ENCODE results near the gene KANSL1. TPM values are rescaled to one million over a fixed set of nuclear protein-coding genes. Genes with fewer than 3 reads are reported as not detected.
A peak's percentile ranks its signal among the peaks of the same experiment; 100 is the strongest.

The KANSL1 gene
- total and polyA plus RNA-seq, 5 donors from 2014 or later = 9.1 to 295 (median 11.3) TPM

- H3K27ac Mint-ChIP-seq = no peak overlapping the region
These were observed 190.8 kb downstream of the KANSL1 start for GRCh38 chr17:46002311-46002972.

GRCh38 chr17:46001390-46002310 lies 191.6 kb downstream of the KANSL1 start:
- H3K27ac ChIP-seq (ENCODE audit: insufficient read depth, low read length, poor library complexity, severe bottlenecking) = no peak overlapping the region
- Mint-ChIP-seq H3K4me3 (no peak overlapping the region), H3K27ac (peak overlapping the region in 1 of 3 donors; percentile 74), H3K4me1 (peaks cover 0 to 5% (median 0%) of the 10 kb centered on the region in 4 donors), H3K27me3 (peaks cover 10% of the 10 kb centered on the region), H3K36me3 (no peaks in the 10 kb centered on the region), H3K9me3 (no peaks in the 10 kb centered on the region)
- no peak overlapping the region for H3K4me3 ChIP-seq (ENCODE audit: low read depth, low read length)
- no peaks in the 10 kb centered on the region for H3K9me3 ChIP-seq (ENCODE audit: control insufficient read depth in 2 of 2, low read length in 2 of 2)
- H3K36me3 ChIP-seq (ENCODE audit: control insufficient read depth, insufficient read depth, low read length) = no peaks in the 10 kb centered on the region
- no peak for ATAC-seq (ENCODE audit: low read depth in 2 of 2)
- no peaks in the 10 kb centered on the region for H3K4me1 ChIP-seq (ENCODE audit: control insufficient read depth, insufficient read depth, low read length, poor library complexity, severe bottlenecking)
- no peak for DNase-seq
- no peaks in the 10 kb centered on the region for H3K27me3 ChIP-seq (ENCODE audit: control insufficient read depth, insufficient read depth, low read length)

More at GRCh38 chr17:46002311-46002972, 190.8 kb downstream of the KANSL1 start:
- Mint-ChIP-seq H3K27me3 (peaks cover 10% of the 10 kb centered on the region), H3K4me3 (no peak overlapping the region), H3K36me3 (no peaks in the 10 kb centered on the region), H3K4me1 (peaks cover 0 to 5% (median 0%) of the 10 kb centered on the region in 4 donors), H3K9me3 (no peaks in the 10 kb centered on the region)
- H3K27me3 ChIP-seq (ENCODE audit: control insufficient read depth, insufficient read depth, low read length) = no peaks in the 10 kb centered on the region
- DNase-seq (peak; percentile 54 to 80 (median 74)), ATAC-seq (ENCODE audit: low read depth in 2 of 2) (peak; percentile 90 to 92)
- H3K4me1 ChIP-seq (ENCODE audit: control insufficient read depth, insufficient read depth, low read length, poor library complexity, severe bottlenecking) = no peaks in the 10 kb centered on the region
- no peak overlapping the region for H3K27ac ChIP-seq (ENCODE audit: insufficient read depth, low read length, poor library complexity, severe bottlenecking)
- no peaks in the 10 kb centered on the region for H3K9me3 ChIP-seq (ENCODE audit: control insufficient read depth in 2 of 2, low read length in 2 of 2)
- H3K4me3 ChIP-seq (ENCODE audit: low read depth, low read length) = no peak overlapping the region
- no peaks in the 10 kb centered on the region for H3K36me3 ChIP-seq (ENCODE audit: control insufficient read depth, insufficient read depth, low read length)

- H3K27me3 ChIP-seq (ENCODE audit: control insufficient read depth, insufficient read depth, low read length) = no peaks in the 10 kb centered on the region
- no peak for DNase-seq
- no peaks in the 10 kb centered on the region for H3K9me3 ChIP-seq (ENCODE audit: control insufficient read depth in 2 of 2, low read length in 2 of 2)
- H3K36me3 ChIP-seq (ENCODE audit: control insufficient read depth, insufficient read depth, low read length) = no peaks in the 10 kb centered on the region
- H3K4me1 ChIP-seq (ENCODE audit: control insufficient read depth, insufficient read depth, low read length, poor library complexity, severe bottlenecking) = no peaks in the 10 kb centered on the region
- Mint-ChIP-seq H3K4me3 (no peak overlapping the region), H3K27me3 (peaks cover 6% of the 10 kb centered on the region), H3K36me3 (no peaks in the 10 kb centered on the region), H3K27ac (no peak overlapping the region), H3K4me1 (peaks cover 0 to 5% (median 0%) of the 10 kb centered on the region in 4 donors), H3K9me3 (no peaks in the 10 kb centered on the region)
- ATAC-seq (ENCODE audit: low read depth in 2 of 2) = no peak
- no peak overlapping the region for H3K4me3 ChIP-seq (ENCODE audit: low read depth, low read length)
- no peak overlapping the region for H3K27ac ChIP-seq (ENCODE audit: insufficient read depth, low read length, poor library complexity, severe bottlenecking)
These were observed 192.5 kb downstream of the KANSL1 start for GRCh38 chr17:46000757-46001156.

GRCh38 chr17:46000292-46000691 lies 192.9 kb downstream of the KANSL1 start:
- H3K27ac ChIP-seq (ENCODE audit: insufficient read depth, low read length, poor library complexity, severe bottlenecking) = no peak overlapping the region
- H3K4me1 ChIP-seq (ENCODE audit: control insufficient read depth, insufficient read depth, low read length, poor library complexity, severe bottlenecking) = no peaks in the 10 kb centered on the region
- H3K4me1 Mint-ChIP-seq = peaks cover 0 to 5% (median 0%) of the 10 kb centered on the region in 4 donors
- H3K27ac Mint-ChIP-seq = no peak overlapping the region
- no peak for DNase-seq
- no peaks in the 10 kb centered on the region for H3K9me3 Mint-ChIP-seq
- no peaks in the 10 kb centered on the region for H3K36me3 Mint-ChIP-seq
- no peak overlapping the region for H3K4me3 ChIP-seq (ENCODE audit: low read depth, low read length)
- ATAC-seq (ENCODE audit: low read depth in 2 of 2) = no peak
- no peaks in the 10 kb centered on the region for H3K9me3 ChIP-seq (ENCODE audit: control insufficient read depth in 2 of 2, low read length in 2 of 2)
- H3K27me3 ChIP-seq (ENCODE audit: control insufficient read depth, insufficient read depth, low read length) = no peaks in the 10 kb centered on the region
- no peak overlapping the region for H3K4me3 Mint-ChIP-seq
- peaks cover 6% of the 10 kb centered on the region for H3K27me3 Mint-ChIP-seq
- no peaks in the 10 kb centered on the region for H3K36me3 ChIP-seq (ENCODE audit: control insufficient read depth, insufficient read depth, low read length)

GRCh38 chr17:45999900-46000290 lies 193.3 kb downstream of the KANSL1 start:
- no peaks in the 10 kb centered on the region for H3K9me3 Mint-ChIP-seq
- no peak overlapping the region for H3K4me3 ChIP-seq (ENCODE audit: low read depth, low read length)
- DNase-seq = no peak

GRCh38 chr17:45998987-45999899 lies 194.0 kb downstream of the KANSL1 start, which contains the start of gene STH:
TSS of gene STH (plus strand) at chr17:45999250. CDS start at chr17:45999280, 30 bp downstream.
- H3K4me3 Mint-ChIP-seq = peak within 1 kb of the TSS in 1 of 4 donors; percentile 89
- H3K4me3 ChIP-seq (ENCODE audit: low read depth, low read length) = no peak within 1 kb of the TSS
- DNase-seq (no peak), ATAC-seq (ENCODE audit: low read depth in 2 of 2) (no peak)
- no peak within 1 kb of the TSS for H3K27ac ChIP-seq (ENCODE audit: insufficient read depth, low read length, poor library complexity, severe bottlenecking)
- H3K4me1 ChIP-seq (ENCODE audit: control insufficient read depth, insufficient read depth, low read length, poor library complexity, severe bottlenecking) = no peaks in the 10 kb centered on the region
- peaks cover 0 to 5% (median 0%) of the 10 kb centered on the region in 4 donors for H3K4me1 Mint-ChIP-seq
- no peaks in the 10 kb centered on the region for H3K9me3 Mint-ChIP-seq
- no peaks in the 10 kb centered on the region for H3K36me3 ChIP-seq (ENCODE audit: control insufficient read depth, insufficient read depth, low read length)
- H3K36me3 Mint-ChIP-seq = no peaks in the 10 kb centered on the region
- no peaks in the 10 kb centered on the region for H3K9me3 ChIP-seq (ENCODE audit: control insufficient read depth in 2 of 2, low read length in 2 of 2)
- peak within 1 kb of the TSS in 1 of 3 donors; percentile 60 for H3K27ac Mint-ChIP-seq
- peaks cover 6% of the 10 kb centered on the region for H3K27me3 Mint-ChIP-seq
- no peaks in the 10 kb centered on the region for H3K27me3 ChIP-seq (ENCODE audit: control insufficient read depth, insufficient read depth, low read length)

More at GRCh38 chr17:45999900-46000290, 193.3 kb downstream of the KANSL1 start:
- H3K4me1 Mint-ChIP-seq = peaks cover 0 to 5% (median 0%) of the 10 kb centered on the region in 4 donors
- H3K27me3 Mint-ChIP-seq = peaks cover 6% of the 10 kb centered on the region
- no peaks in the 10 kb centered on the region for H3K36me3 Mint-ChIP-seq
- Histone ChIP-seq H3K27ac (ENCODE audit: insufficient read depth, low read length, poor library complexity, severe bottlenecking) (no peak overlapping the region), H3K4me1 (ENCODE audit: control insufficient read depth, insufficient read depth, low read length, poor library complexity, severe bottlenecking) (no peaks in the 10 kb centered on the region), H3K36me3 (ENCODE audit: control insufficient read depth, insufficient read depth, low read length) (no peaks in the 10 kb centered on the region), H3K9me3 (ENCODE audit: control insufficient read depth in 2 of 2, low read length in 2 of 2) (no peaks in the 10 kb centered on the region), H3K27me3 (ENCODE audit: control insufficient read depth, insufficient read depth, low read length) (no peaks in the 10 kb centered on the region)
- no peak for ATAC-seq (ENCODE audit: low read depth in 2 of 2)
- H3K4me3 Mint-ChIP-seq = peak overlapping the region in 1 of 4 donors; percentile 89
- peak overlapping the region in 1 of 3 donors; percentile 60 for H3K27ac Mint-ChIP-seq

GRCh38 chr17:45997624-45998023 lies 195.6 kb downstream of the KANSL1 start:
- DNase-seq (no peak), ATAC-seq (ENCODE audit: low read depth in 2 of 2) (no peak)
- no peaks in the 10 kb centered on the region for H3K4me1 ChIP-seq (ENCODE audit: control insufficient read depth, insufficient read depth, low read length, poor library complexity, severe bottlenecking)
- Mint-ChIP-seq H3K27me3 (peaks cover 6% of the 10 kb centered on the region), H3K36me3 (no peaks in the 10 kb centered on the region), H3K4me3 (no peak overlapping the region), H3K4me1 (peaks cover 0 to 1% (median 0%) of the 10 kb centered on the region in 4 donors), H3K9me3 (no peaks in the 10 kb centered on the region), H3K27ac (no peak overlapping the region)
- no peak overlapping the region for H3K27ac ChIP-seq (ENCODE audit: insufficient read depth, low read length, poor library complexity, severe bottlenecking)
- no peaks in the 10 kb centered on the region for H3K27me3 ChIP-seq (ENCODE audit: control insufficient read depth, insufficient read depth, low read length)
- H3K4me3 ChIP-seq (ENCODE audit: low read depth, low read length) = no peak overlapping the region
- H3K9me3 ChIP-seq (ENCODE audit: control insufficient read depth in 2 of 2, low read length in 2 of 2) = no peaks in the 10 kb centered on the region
- H3K36me3 ChIP-seq (ENCODE audit: control insufficient read depth, insufficient read depth, low read length) = no peaks in the 10 kb centered on the region

Measured in CD4-positive, CD25-positive, alpha-beta regulatory T cell (primary cell).